ENCODE data around the gene WNT4. TPM values are rescaled to one million over a fixed set of nuclear protein-coding genes. Genes with fewer than 3 reads are reported as not detected.

WNT4 gene
- total and polyA plus RNA-seq, 2 donors (not counting 1 experiment from before 2014, with no cell fraction given) = not detected

DNA sequence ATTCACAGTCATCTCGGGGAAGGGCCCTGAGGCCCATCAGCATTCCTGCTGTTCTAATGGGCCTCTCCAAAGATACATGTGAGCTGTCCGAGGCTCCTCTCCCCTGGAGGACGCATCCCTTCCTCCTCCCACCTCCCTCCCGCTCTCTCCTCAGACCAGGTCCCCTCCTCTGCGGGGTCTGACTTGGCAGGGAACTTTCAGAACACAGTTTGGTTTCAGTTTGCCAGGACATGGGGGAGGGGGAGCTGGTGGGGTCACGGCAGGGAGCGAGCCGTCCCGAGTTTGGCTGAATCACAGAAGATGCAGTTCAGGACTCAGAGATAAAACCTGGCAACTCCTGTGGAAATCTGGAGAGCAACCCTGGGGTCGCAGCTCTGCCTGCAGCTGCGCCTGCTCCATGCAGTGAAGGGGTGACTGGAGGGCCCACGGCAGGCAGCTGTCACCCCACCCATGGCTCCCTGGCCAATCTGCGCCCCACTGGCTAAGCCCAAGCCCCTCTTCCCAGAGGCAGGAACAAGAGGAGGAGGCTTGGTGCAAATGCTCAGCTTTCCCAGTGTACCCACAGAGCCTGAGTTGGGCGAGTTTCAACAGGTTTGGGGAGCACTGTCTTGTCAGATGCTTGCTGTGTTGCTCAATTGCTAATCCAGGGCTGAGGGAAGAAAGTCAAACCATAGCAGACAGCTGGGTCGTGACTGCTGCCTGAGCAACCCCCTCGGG lies 5.7 kb downstream of the WNT4 start:
- Mint-ChIP-seq H3K4me3 (no peak overlapping the region), H3K9me3 (ENCODE audit: insufficient read depth) (no peaks in the 10 kb centered on the region), H3K4me1 (peaks cover 16% of the 10 kb centered on the region), H3K27ac (no peak overlapping the region), H3K27me3 (peaks cover 15% of the 10 kb centered on the region)
- no peak overlapping the region for H2AFZ ChIP-seq (ENCODE audit: insufficient read depth, low read depth, low read length, poor library complexity, severe bottlenecking)
- H3K36me3 ChIP-seq (replicated peaks in 1 of 2; ENCODE audit: control extremely low read depth in 1 of 2, control insufficient read depth in 1 of 2, extremely low read depth in 1 of 2, insufficient read depth in 2 of 2, low read length in 1 of 2) = no peaks in the 10 kb centered on the region
- no peak overlapping the region for H3K9ac ChIP-seq (ENCODE audit: low read length)
- no peak overlapping the region for H3K27ac ChIP-seq (ENCODE audit: low read length in 2 of 2)
- H3K4me2 ChIP-seq (replicated peaks; ENCODE audit: low read depth, low read length, poor library complexity, severe bottlenecking) = no peak overlapping the region
- H3K27me3 ChIP-seq (replicated peaks in 1 of 4; ENCODE audit: control extremely low read depth in 1 of 4, control insufficient read depth in 3 of 4, insufficient read depth in 4 of 4, low read length in 3 of 4) = peaks cover 0 to 36% (median 15%) of the 10 kb centered on the region in 4 experiments
- H3K79me2 ChIP-seq (ENCODE audit: control insufficient read depth, insufficient read depth, low read length) = no peaks in the 10 kb centered on the region
- TF ChIP-seq EZH2 (IDR thresholded peaks at IDR 0.05; ENCODE audit: borderline replicate concordance, insufficient read depth, low read depth, low read length, poor library complexity, severe bottlenecking) = no peak
- TF ChIP-seq, protein P1, sequence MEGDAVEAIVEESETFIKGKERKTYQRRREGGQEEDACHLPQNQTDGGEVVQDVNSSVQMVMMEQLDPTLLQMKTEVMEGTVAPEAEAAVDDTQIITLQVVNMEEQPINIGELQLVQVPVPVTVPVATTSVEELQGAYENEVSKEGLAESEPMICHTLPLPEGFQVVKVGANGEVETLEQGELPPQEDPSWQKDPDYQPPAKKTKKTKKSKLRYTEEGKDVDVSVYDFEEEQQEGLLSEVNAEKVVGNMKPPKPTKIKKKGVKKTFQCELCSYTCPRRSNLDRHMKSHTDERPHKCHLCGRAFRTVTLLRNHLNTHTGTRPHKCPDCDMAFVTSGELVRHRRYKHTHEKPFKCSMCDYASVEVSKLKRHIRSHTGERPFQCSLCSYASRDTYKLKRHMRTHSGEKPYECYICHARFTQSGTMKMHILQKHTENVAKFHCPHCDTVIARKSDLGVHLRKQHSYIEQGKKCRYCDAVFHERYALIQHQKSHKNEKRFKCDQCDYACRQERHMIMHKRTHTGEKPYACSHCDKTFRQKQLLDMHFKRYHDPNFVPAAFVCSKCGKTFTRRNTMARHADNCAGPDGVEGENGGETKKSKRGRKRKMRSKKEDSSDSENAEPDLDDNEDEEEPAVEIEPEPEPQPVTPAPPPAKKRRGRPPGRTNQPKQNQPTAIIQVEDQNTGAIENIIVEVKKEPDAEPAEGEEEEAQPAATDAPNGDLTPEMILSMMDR (IDR thresholded peaks at IDR 0.05) = no peak
- intact Hi-C loops (cut with micrococcal nuclease) = no loop called here
- no peak overlapping the region for H3K4me3 ChIP-seq (ENCODE audit: control extremely low read depth in 1 of 5, extremely low read depth in 1 of 5, insufficient read depth in 1 of 5, low read depth in 2 of 5, low read length in 4 of 5)
- no peak for DNase-seq
- ATAC-seq (ENCODE audit: low read depth) = no peak
- peaks cover 7 to 14% of the 10 kb centered on the region in 2 donors for H3K4me1 ChIP-seq (ENCODE audit: control insufficient read depth in 2 of 2, insufficient read depth in 2 of 2, low read length in 2 of 2)
- H4K20me1 ChIP-seq (ENCODE audit: control insufficient read depth, insufficient read depth, low read length, poor library complexity, severe bottlenecking) = peaks cover 8% of the 10 kb centered on the region
- ChIA-PET CTCF (no interaction called here), POLR2A (no interaction called here)
- whole genome bisulfite sequencing (ENCODE audit: insufficient coverage) = 86% methylated on average over 12 of the region's 16 CpGs
- no peaks in the 10 kb centered on the region for H3K9me3 ChIP-seq (ENCODE audit: control extremely low read depth in 1 of 3, control insufficient read depth in 2 of 3, insufficient read depth in 1 of 3, low read length in 2 of 3)

DNA sequence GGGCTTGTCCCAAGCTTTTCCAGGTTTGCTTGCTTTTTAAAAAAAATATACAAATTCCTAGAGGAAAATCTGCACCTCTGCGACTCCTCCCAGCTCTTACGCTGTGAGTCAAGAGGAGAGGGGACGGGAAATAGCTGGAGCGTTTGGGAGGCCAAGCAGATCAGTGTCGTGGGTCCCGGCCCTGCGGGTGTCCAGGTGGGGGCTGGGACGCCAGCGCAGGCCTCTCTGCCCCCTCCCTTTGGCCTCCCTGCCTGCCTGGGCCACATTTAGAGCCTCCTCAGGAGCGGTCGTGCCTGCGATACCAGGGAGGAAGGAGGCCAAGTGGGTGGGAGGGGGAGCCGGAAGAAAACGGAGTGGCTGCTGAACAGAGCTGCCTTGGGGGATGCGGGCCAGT lies 9.0 kb downstream of the WNT4 start:
- Histone ChIP-seq H3K27ac (ENCODE audit: low read length in 2 of 2) (no peak overlapping the region), H2AFZ (ENCODE audit: insufficient read depth, low read depth, low read length, poor library complexity, severe bottlenecking) (no peak overlapping the region), H3K4me2 (replicated peaks; ENCODE audit: low read depth, low read length, poor library complexity, severe bottlenecking) (no peak overlapping the region), H3K4me1 (ENCODE audit: control insufficient read depth in 2 of 2, insufficient read depth in 2 of 2, low read length in 2 of 2) (peaks cover 0 to 11% of the 10 kb centered on the region in 2 donors), H4K20me1 (ENCODE audit: control insufficient read depth, insufficient read depth, low read length, poor library complexity, severe bottlenecking) (no peaks in the 10 kb centered on the region), H3K9me3 (ENCODE audit: control extremely low read depth in 1 of 3, control insufficient read depth in 2 of 3, insufficient read depth in 1 of 3, low read length in 2 of 3) (no peaks in the 10 kb centered on the region), H3K27me3 (replicated peaks in 1 of 4; ENCODE audit: control extremely low read depth in 1 of 4, control insufficient read depth in 3 of 4, insufficient read depth in 4 of 4, low read length in 3 of 4) (peaks cover 0 to 13% (median 3%) of the 10 kb centered on the region in 4 experiments), H3K79me2 (ENCODE audit: control insufficient read depth, insufficient read depth, low read length) (no peaks in the 10 kb centered on the region), H3K36me3 (replicated peaks in 1 of 2; ENCODE audit: control extremely low read depth in 1 of 2, control insufficient read depth in 1 of 2, extremely low read depth in 1 of 2, insufficient read depth in 2 of 2, low read length in 1 of 2) (no peaks in the 10 kb centered on the region), H3K9ac (ENCODE audit: low read length) (no peak overlapping the region), H3K4me3 (ENCODE audit: control extremely low read depth in 1 of 5, extremely low read depth in 1 of 5, insufficient read depth in 1 of 5, low read depth in 2 of 5, low read length in 4 of 5) (no peak overlapping the region)
- DNase-seq (no peak), ATAC-seq (ENCODE audit: low read depth) (no peak)
- intact Hi-C loops (cut with micrococcal nuclease) = no loop called here
- WGBS (ENCODE audit: insufficient coverage) = 52% methylated on average over 9 of the region's 15 CpGs
- POLR2A ChIA-PET = no interaction called here
- H3K4me3 Mint-ChIP-seq = no peak overlapping the region
- no peak overlapping the region for H3K27ac Mint-ChIP-seq
- peaks cover 9% of the 10 kb centered on the region for H3K27me3 Mint-ChIP-seq
- CTCF ChIA-PET = interaction anchor here (1.0 to 1.5 kb wide), 3 partner anchors 8 to 508 kb away, joined by 3 to 4 read pairs (median 3); no protein-coding TSS in a partner anchor
- H3K9me3 Mint-ChIP-seq (ENCODE audit: insufficient read depth) = no peaks in the 10 kb centered on the region
- peaks cover 11% of the 10 kb centered on the region for H3K4me1 Mint-ChIP-seq
- TF ChIP-seq, protein P1 (IDR thresholded peaks at IDR 0.05) = no peak
- TF ChIP-seq EZH2 (IDR thresholded peaks at IDR 0.05; ENCODE audit: borderline replicate concordance, insufficient read depth, low read depth, low read length, poor library complexity, severe bottlenecking) = no peak
